Measurements from ENCODE around the gene CCDC183.
"Not testable (repeated sequence)": the region's sequence is repeated elsewhere in the genome, so short reads cannot be mapped to it uniquely, and the experiment has no call there.

CCDC183 gene

DNA sequence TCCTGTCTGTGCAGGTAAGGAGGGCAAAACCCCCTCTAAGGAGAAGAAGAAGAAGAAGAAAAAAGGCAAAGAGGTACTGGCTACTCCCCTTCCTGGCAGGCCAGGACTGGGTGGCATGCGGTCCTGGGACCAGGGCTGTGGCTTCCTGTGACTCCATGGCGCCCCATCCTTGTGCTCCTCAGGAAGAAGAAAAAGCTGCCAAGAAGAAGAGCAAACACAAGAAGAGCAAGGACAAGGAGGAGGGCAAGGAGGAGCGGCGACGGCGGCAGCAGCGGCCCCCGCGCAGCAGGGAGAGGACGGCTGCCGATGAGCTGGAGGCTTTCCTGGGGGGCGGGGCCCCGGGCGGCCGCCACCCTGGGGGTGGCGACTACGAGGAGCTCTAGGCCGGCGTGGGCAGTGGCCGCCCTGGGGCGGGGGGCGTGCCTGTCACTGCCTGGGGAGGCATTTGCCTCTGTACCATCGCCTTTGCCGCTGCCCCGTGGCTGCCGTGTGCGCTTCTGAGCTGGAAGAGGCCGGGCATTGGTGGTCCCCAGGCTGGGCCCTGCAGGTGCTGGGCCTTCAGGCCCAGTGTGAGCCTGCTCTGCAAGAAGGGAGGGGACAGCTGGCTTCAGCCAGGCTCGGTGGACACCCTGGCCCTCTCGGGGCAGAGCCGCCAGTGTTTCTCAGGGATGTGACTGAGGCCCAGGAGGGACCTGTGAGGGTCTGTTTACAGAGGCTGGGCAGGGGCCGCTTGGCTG, 44.2 kb downstream of the CCDC183 start:
- no peak for DNase-seq

DNA sequence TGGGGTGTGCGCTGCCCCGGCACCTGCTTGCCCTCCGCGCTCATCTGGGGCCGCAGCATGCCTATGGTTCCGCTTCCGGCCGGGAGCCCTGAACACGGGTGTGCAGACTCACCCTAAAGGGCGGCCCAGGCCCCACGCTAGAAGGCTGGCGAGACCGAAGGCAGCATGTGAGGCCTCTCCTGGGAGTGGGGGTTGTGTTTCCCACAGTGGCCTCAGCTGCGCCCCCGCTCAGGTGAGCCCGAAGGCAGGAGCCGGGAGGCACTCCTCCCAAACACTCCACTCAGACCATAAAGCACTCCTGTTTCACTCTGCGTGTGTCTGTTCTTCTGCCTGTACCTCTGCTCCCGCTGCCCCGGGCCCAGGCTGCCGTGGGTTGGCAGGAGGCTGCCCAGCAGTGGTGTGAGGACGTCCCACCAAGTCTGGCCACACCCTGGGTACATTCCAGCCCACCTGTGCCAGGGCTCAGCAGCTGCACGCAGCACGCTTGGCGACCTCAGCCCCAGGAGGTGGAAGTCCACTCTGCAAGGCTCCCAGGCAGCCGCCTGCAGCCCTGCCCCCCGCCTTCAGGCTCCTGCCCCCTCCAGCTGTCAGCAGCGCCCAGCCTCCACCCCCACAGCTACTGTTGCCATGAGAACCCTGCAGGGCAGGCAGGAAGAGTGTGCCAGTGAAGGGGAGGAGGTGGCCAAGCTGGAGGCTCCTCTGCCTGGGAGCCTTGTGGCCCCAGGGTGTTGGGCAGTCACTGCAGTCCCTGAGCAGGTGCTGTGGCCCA, 44.9 kb downstream of the CCDC183 start:
- peak; percentile 85 for DNase-seq

DNA sequence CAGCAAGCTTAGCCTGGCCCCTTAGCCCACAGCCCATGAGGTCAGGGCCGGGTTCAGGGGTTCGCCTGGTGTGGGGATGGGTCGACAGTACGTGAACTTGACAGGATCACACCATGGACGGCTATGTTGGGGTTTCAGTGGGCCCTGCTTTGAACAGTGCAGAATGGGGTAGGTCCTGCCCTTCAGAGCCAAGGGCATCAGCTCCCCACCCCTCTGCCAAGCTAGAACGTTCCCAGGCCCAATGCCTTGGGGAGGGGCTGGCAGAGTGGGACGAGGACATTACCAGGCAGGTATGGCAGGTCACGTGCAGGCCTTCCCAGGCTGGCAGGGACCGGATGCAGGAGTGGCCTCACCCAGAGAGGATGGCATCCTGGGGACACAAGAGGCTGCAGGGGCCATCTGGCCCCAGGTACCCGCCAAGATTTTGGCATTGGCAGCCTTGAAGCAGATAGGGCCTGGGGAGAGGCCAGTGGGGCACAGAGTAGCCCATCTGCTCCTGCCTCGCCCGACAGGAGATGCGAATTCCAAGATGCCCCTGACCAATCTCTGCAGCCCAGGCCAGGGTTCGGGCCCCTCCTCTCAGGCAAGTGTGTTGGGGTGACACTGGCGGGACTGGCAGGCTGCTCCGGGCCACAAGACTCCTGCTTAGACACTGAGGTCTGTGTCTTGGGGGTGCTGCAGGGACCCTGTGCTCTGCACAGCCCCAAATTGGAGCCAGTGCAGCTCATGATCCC, 45.7 kb downstream of the CCDC183 start:
- peak; percentile 74 for DNase-seq

DNA sequence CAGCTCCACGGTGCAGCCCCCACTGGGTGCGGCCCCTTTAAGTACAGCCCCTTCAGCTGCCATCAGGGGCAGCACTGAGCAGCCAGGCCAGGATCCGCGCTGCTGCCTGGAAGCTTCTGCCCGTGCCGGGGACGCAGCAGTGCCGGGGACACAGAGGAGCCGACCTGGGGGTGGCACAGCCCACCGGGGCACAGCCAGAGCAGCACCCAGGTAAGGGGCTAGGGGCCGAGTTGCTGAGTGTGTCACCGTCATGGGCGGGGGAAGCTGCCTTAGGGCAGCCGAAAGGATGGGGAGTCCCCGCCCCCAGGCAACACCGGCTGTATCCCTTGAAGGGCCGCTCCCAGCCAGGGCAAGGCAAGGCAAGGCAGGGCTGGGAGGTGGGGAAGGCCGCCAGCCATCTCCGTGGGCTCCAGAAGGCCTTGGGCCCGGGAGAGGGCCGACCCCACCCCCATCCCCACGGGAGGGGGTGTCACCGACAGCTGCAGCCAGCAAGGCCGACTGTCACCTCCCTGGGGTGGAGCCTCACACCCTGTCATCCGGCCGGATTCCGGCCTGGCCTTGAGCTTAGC, 46.3 kb downstream of the CCDC183 start, which contains the start of gene AJM1:
Gene AJM1, plus strand, starts transcription at position 99 of the 569 bp plus-strand sequence. CDS start 1,937 bp downstream, outside the sequence.
- DNase-seq: not testable (repeated sequence)

DNA sequence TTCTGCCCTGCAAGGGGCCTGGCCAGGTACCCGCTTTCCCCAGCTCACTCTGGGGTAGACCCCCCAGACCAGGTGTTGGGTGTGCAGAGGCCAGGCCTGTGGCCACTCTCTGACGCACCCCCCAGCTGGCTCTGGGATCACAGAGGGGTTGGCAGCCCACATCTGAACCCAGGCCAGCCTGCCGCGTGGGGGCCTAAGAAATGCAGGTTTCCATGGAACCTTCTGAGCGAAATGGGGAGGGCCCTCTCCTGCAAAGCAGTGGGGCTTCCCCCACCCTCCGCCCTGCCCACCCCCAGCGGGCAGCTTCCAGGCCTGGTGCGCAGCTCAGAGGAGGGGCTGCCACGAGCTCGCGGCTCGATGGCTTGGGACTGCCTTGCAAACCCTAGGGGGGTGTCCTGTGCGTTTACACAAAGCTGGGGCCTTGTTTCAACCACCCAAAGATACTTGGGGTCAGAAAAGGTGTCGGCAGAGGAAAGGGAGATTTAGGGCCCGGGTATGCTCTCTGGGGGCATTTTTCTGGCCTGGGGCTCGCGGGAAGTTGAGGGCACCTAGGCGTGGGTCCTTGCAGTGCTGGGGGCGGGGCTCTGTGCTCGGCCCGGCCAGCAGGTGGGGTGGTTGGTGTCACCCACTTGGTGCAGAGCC, 47.1 kb downstream of the CCDC183 start:
- not testable (repeated sequence) for DNase-seq

DNA sequence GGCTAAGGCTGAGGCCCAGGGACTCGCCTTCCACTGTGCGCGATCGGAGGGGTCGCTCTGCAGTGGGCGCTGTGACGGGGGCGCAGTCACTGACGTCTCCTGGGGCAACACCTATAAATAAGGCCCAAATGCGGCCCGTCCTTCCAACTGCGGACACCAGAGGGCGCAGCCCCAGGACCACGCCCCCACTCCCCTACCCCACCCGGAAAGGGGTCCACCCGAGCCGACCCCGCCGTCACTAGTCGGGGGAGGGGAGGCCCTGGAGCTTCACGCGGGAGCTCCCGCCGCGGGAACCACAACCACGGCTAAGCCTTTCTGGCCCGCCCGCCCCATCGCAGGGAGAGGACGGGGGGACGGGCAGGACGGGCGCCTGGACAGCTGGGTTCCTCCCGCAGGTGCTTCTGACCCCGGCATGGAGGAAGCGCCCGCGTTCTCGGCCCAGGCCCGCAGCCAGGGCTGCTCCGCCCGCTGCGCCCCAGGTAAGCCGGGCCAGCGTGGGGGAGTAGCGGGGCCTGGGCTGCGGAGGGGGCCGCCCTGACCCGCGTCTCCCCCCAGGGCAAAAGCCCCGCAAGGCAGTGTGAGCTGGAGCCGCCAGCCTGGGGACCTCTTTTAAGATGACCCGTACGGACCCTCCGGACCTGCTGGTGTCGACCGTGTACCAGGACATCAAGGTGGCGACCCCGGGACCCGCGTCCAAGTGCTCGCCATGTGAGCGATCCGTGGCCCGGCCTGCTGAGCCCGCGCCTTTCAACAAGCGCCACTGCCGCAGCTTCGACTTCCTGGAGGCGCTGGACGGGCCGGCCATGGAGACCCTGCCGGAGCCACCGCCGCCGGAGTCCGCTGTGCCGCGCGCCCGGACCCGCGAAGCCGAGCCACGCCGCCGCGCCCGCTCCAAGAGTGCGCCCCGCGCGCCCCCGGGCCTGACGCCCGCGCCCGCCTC, 47.9 kb downstream of the CCDC183 start:
- not testable (repeated sequence) for DNase-seq

DNA sequence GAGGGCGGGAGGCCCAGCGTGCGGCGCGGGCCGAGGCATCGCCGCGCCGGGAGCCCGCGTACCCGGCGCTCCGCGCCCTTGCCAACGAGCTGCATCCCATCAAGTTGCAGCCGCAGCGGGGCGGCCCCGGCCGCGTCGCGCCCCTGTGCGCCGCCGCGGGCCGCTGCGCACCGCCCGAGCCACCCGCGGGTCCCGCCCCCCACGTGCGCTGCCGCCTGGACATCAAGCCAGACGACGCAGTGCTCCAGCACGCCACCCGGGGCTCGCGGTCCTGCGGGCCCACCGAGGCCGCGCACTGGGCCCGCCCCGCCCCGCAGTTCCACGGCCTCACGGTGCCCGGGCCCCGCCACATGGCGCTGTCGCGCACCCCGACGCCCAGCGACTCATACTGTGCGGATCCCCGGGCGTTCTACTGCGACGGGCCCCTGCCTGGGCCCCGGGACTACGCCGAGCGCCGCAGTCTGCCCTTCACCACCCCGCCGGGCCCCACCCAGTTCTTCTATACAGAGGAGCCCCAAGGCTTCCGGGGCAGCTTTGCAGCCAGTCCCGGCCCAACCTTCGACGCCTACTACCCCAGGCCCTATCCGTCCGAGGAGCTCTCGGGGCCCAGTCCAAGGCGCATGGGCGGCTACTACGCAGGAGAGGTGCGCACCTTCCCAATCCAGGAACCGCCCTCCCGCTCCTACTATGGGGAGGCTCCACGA, 48.8 kb downstream of the CCDC183 start:
- no peak for DNase-seq

DNA sequence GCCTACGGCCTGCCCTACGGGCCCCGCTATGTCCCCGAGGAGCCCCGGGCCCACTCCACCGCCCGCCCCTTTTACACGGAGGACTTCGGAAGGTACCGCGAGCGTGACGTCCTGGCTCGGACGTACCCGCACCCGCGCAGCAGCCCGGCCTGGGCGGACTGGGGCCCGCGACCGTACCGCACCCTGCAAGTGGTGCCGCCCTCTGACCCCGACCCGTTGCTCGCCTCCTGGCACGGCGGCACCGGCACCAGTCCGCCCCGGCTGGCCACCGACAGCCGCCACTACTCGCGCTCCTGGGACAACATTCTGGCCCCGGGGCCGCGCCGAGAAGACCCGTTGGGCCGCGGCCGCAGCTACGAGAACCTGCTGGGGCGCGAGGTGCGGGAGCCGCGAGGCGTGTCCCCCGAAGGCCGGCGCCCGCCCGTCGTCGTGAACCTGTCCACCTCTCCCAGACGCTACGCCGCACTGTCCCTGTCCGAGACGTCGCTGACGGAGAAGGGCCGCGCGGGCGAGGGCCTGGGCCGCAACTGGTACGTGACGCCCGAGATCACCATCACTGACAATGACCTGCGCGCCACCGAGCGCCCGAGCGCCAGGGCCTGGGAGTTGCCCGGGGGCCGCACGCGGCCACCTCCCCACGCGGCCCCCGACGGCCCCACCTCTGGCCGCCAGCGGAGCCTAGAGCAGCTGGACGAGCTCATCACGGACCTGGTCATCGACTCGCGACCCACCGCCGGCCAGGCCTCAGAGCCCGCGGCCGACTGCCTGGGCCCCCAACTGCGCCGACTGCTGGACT, 49.5 kb downstream of the CCDC183 start:
- DNase-seq: no peak

DNA sequence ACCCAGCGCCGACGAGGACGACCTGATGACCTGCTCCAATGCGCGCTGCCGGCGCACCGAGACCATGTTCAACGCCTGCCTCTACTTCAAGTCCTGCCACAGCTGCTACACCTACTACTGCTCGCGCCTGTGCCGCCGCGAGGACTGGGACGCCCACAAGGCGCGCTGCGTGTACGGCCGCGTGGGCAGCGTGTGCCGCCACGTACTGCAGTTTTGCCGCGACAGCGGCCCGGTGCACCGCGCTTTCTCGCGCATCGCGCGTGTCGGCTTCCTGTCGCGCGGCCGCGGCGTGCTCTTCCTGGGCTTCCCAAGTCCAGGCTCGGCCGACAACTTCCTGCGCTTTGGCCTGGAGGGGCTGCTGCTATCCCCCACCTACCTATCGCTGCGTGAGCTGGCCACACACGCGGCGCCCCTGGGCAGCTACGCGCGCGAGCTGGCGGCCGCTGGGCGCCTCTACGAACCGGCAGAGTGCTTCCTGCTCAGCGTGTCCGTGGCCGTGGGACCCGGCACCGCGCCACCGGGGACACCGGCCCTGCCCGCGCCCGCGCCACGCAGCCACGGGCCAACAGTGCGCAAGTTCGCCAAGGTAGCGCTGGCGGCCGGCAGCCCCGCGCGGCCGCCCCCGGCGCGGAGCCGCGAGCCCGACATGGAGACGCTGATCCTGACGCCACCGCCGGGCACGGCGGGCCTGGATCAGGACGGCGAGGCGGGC, 50.4 kb downstream of the CCDC183 start:
- no peak for DNase-seq

DNA sequence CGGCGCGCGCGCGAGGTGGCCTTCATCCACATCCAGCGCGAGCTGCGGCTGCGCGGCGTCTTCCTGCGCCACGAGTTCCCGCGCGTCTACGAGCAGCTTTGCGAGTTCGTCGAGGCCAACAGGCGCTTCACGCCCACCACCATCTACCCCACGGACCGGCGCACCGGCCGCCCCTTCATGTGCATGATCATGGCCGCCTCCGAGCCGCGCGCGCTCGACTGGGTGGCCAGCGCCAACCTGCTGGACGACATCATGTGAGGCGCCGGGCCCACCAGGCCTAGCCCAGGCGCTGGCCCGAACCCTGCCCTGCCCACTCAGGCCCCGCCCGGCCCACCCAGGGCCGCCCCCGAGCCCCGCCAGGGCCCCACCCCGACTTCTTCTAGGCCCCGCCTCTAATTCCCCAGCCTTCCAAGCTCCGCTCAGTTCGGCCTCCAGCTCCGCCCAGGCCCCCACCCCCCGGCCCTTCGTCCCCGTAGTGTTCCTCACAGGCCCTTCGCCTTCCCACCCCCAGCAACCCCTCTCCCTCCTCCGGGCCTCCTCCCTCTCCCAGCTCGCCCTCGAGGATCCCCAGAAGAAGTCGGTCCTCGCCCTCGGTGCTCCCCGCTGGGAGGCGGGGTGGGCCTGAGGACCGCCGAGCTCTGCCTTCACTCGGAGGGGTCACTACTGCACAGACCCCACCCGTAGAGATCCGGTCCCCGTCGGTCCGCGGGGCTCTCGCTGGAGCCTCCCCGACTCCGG, 51.1 kb downstream of the CCDC183 start:
- no peak for DNase-seq

DNA sequence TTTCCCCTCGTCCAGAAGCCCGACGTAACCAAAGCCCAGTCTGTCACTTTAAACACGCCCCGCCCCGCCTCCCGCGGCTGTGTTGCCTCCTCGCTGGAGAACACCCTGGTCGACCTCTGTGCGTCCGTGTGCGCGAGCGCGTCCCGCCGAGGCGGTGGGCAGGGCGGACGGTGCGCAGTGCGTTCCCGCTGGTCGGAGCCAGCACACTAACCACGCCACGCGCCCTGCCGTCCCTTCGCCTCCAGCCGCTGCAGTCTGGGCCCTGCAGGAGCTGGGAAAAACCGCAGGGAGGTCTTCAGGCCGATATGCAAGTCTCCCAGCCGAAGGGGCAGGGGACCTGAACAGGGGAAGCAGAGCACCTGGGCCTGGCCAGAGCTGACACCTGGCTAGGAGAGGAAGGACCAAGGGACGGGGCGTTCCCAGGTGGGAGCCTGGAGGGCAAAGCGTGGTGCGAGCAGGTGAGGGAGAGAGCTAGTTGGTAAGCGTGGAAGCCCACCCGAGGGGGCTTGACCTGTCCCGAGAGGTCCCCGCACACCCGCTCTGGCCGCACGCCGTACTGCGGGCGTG, 51.8 kb downstream of the CCDC183 start:
- no peak for DNase-seq

DNA sequence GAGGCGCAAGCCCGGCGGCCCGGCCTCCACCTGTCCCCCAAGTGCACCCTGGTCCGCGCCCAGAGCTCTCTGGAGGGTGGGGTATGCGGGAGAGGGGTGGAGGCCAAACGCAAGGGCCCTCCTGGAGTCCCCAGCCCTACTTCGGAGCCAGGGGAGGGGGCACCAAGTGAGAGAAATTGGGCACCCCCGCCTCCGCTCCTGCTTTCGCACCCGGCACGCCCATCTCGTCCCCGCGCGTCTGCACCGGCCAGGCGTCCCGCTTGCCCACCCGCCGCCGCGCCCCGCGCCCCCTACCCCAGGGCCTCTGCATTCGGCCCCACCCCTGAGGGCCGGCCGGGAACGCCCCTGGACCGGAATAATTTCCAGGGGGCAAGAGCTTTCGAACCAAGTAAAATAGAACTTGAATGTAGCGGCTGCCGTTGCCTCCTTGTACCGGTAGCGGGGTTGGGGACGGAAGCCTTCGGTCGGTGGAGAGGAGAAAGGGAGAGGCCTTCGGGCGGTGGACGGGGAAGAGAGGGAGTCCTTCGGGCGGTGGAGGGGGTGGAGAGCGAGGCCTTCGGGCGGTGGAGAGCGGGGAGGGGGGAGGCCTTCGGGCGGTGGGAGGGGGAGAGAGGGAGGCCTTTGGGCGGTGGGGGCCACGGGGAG, 52.4 kb downstream of the CCDC183 start:
- DNase-seq: no peak

DNA sequence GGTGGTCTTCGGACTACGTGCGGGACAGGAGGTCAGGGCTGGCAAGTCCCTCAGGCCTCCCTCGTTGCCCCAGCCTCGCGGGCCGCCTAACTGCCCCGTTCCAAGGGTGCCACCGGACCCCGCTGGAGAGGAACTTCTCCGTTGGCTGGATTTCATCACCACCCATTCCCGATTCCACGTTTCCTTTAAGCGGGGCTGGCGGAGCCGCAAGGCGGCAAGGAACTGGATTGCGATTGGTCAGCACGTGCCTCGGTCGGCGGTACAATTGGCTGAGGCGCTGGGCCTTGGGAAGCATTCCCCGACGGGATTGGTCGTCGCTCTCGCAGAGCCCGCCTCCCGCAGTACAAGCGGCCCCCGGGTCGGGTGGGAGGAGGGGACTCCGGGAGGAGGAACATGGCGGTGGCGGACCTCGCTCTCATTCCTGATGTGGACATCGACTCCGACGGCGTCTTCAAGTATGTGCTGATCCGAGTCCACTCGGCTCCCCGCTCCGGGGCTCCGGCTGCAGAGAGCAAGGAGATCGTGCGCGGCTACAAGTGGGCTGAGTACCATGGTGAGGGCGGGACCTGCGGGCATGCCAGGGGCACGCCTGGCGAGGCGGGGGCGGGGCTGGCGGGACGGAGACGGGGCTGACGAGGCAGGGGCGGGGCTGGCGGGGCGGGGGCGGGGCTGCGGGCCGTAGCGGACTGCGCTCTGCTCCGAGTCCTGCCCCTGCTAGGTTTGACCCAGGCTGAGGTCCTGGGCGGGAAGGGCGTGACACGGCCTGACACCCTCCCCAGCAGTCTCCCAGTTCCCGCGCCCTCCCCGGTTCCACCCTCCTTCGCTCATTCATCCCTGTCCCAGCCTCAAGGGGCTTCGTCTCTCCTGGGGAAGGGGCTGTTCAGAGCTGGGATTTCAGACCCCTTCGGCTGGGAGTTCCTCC, 53.2 kb downstream of the CCDC183 start, which contains the start of gene PHPT1:
Gene PHPT1, plus strand, starts transcription at position 372 of the 922 bp plus-strand sequence. Its CDS starts 22 bp downstream, at position 394.
- peak; percentile 94 for DNase-seq

DNA sequence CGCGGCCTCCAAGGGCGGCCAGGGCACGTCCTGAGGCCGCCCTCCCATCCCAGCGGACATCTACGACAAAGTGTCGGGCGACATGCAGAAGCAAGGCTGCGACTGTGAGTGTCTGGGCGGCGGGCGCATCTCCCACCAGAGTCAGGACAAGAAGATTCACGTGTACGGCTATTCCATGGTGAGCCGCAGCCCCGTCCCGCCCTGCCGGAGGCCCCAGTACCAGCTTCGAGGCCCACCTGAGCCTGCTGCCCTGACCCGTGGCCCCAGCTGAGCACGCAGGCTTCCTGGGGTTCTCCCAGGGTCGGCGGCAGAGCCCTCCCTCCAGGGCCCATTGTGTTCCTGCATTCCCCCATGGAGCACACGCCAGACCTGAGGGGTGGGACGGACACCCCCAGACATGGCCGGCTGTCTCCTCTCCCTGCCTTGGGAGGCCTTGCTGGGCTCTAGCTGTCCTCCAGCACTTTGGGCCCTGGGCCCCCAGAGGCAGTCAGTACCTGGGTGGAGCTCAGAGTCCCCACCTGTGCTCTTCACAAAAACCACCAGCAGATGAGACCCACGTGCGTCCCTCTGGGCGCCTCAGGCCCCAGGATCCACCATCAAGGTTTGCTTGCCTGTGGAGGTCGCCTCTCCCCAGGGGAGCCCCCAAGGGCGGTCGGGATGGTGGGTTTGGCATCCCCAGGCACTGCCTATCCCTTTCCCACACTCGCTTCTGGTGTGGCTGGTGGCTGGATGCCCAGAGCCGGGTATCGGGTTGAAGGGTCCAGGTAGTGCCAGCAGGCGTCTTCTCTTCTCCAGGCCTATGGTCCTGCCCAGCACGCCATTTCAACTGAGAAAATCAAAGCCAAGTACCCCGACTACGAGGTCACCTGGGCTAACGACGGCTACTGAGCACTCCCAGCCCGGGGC, 54.1 kb downstream of the CCDC183 start:
- no peak for DNase-seq
